ENCODE measurements around the gene RBBP8NL. TPM values are rescaled to one million over a fixed set of nuclear protein-coding genes. Genes with fewer than 3 reads are reported as not detected.

The RBBP8NL gene
- total RNA-seq, 1 experiment from 2014 or later, result not detected

DNA sequence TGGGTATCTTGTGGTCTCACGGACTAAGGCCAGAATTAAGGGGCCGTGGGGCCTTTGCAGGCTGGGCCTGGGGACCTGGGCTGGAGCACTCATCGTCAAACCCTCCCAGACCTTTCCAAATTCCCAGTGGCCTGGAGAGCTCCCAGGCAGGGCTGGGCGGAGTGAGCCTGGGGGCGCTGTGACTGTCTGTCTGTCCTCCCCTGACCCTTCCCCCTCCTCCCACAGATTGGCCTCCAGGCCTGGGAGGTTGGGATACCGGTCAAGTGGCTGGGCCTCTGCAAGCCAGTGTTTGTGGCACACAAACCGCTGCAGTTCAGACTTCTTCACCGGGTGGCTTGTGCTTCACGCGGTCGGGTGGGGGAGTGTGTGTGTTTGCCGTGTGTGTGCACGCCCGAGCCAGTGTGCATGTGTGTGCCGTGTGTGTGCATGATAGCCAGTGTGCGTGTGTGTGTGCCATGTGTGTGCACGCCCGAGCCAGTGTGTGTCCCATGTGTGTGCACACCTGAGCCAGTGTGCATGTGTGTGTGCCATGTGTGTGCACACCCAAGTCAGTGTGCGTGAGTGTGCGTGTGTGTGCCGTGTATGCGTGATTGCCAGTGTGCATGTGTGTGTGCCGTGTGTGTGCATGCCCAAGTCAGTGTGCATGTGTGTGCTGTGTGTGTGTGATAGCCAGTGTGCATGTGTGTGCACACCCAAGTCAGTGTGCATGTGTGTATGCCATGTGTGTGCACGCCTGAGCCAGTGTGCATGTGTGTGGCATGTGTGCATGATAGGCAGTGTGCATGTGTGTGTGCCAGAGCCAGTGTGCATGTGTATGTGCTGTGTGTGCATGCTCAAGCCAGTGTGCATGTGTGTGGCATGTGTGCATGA is 6.3 kb downstream of the RBBP8NL start:
- DNase-seq (ENCODE audit: low read depth, low spot score) (no peak), ATAC-seq (no peak)
- no peaks in the 10 kb centered on the region; the same call in none of the 2 replicates for H3K4me1 ChIP-seq (ENCODE audit: control insufficient read depth, insufficient read depth, low read length)
- no peak overlapping the region for H3K4me3 ChIP-seq (ENCODE audit: low read depth in 2 of 2, low read length in 2 of 2)
- TF ChIP-seq, protein P1, sequence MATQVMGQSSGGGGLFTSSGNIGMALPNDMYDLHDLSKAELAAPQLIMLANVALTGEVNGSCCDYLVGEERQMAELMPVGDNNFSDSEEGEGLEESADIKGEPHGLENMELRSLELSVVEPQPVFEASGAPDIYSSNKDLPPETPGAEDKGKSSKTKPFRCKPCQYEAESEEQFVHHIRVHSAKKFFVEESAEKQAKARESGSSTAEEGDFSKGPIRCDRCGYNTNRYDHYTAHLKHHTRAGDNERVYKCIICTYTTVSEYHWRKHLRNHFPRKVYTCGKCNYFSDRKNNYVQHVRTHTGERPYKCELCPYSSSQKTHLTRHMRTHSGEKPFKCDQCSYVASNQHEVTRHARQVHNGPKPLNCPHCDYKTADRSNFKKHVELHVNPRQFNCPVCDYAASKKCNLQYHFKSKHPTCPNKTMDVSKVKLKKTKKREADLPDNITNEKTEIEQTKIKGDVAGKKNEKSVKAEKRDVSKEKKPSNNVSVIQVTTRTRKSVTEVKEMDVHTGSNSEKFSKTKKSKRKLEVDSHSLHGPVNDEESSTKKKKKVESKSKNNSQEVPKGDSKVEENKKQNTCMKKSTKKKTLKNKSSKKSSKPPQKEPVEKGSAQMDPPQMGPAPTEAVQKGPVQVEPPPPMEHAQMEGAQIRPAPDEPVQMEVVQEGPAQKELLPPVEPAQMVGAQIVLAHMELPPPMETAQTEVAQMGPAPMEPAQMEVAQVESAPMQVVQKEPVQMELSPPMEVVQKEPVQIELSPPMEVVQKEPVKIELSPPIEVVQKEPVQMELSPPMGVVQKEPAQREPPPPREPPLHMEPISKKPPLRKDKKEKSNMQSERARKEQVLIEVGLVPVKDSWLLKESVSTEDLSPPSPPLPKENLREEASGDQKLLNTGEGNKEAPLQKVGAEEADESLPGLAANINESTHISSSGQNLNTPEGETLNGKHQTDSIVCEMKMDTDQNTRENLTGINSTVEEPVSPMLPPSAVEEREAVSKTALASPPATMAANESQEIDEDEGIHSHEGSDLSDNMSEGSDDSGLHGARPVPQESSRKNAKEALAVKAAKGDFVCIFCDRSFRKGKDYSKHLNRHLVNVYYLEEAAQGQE (IDR thresholded peaks at IDR 0.05; ENCODE audit: insufficient read depth in 1 of 2, low read depth in 2 of 2, low read length in 1 of 2), result peak in 1 of 2 experiments; percentile 29; a peak in 1 of 4 replicates
- TF ChIP-seq CTCF (IDR thresholded peaks at IDR 0.05), result no peak
- H3K36me3 ChIP-seq (ENCODE audit: control insufficient read depth, insufficient read depth, low read length), result no peaks in the 10 kb centered on the region
- intact Hi-C loops (cut with micrococcal nuclease; ENCODE audit: unreplicated experiment), result no loop called here
- ChIA-PET CTCF (no interaction called here), POLR2A (no interaction called here)
- BruUV-seq (replicated peaks), result no TSS peak
- no peaks in the 10 kb centered on the region for H3K27me3 ChIP-seq (ENCODE audit: control insufficient read depth, insufficient read depth, low read length)
- no peaks in the 10 kb centered on the region for H3K9me3 ChIP-seq (ENCODE audit: control insufficient read depth, insufficient read depth, low read depth, low read length)
- no peak overlapping the region for H3K27ac ChIP-seq (ENCODE audit: low read length)
- in situ Hi-C loops (cut with HindIII; ENCODE audit: low pct_unique_long_range_greater_than_20kb, low sequenced_read_pairs), result no loop called here

DNA sequence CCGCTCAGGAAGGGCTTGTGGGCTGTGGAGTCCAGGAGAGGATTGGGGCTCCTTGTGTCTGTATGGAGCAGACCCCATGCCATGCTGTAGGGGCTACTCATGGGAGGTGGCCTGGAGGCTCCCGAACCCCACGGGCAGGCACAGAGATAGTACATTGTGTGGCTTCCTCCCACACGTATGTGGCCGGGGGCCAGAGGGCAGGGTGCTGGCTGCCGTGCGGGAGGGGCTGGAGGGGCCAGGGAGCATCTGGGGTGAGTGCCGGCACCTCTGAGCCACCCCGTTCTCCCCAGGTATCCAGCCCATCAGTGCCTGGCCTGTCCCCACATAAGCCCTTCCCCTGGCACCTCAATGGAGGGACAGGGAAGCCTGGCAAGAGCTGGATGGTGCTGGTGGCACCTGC is 7.6 kb downstream of the RBBP8NL start:
- no peaks in the 10 kb centered on the region for H3K27me3 ChIP-seq (ENCODE audit: control insufficient read depth, insufficient read depth, low read length)
- no peak overlapping the region for H3K27ac ChIP-seq (ENCODE audit: low read length)
- H3K9me3 ChIP-seq (ENCODE audit: control insufficient read depth, insufficient read depth, low read depth, low read length), result no peaks in the 10 kb centered on the region
- in situ Hi-C loops (cut with HindIII; ENCODE audit: low pct_unique_long_range_greater_than_20kb, low sequenced_read_pairs), result no loop called here
- no TSS peak for BruUV-seq (replicated peaks)
- H3K36me3 ChIP-seq (ENCODE audit: control insufficient read depth, insufficient read depth, low read length), result no peaks in the 10 kb centered on the region
- no peak for DNase-seq (ENCODE audit: low read depth, low spot score)
- no peak for TF ChIP-seq CTCF (IDR thresholded peaks at IDR 0.05)
- TF ChIP-seq POLR2AphosphoS5 (IDR thresholded peaks at IDR 0.05; ENCODE audit: low read depth, low read length), result no peak
- TF ChIP-seq SIN3A (IDR thresholded peaks at IDR 0.05; ENCODE audit: borderline replicate concordance, insufficient read depth, low read depth, low read length), result no peak
- TF ChIP-seq, protein P1 (IDR thresholded peaks at IDR 0.05; ENCODE audit: insufficient read depth in 1 of 2, low read depth in 2 of 2, low read length in 1 of 2), result no peak
- no peak for TF ChIP-seq TCF7L2 (IDR thresholded peaks at IDR 0.05; ENCODE audit: low read depth, low read length)
- no peak for ATAC-seq
- POLR2A ChIA-PET, result no interaction called here
- intact Hi-C loops (cut with micrococcal nuclease; ENCODE audit: unreplicated experiment), result no loop called here
- CTCF ChIA-PET, result no interaction called here
- H3K4me1 ChIP-seq (ENCODE audit: control insufficient read depth, insufficient read depth, low read length), result no peaks in the 10 kb centered on the region; the same call in none of the 2 replicates
- H3K4me3 ChIP-seq (ENCODE audit: low read depth in 2 of 2, low read length in 2 of 2), result no peak overlapping the region
